Bronchial epithelial cell (primary cell): ENCODE measurements around the gene EXOC5. TPM values are rescaled to one million over a fixed set of nuclear protein-coding genes. Genes with fewer than 3 reads are reported as not detected.

Source experiments
- DNase-seq: peaks from one replicate; pipeline ENCODE4 v3.0.0-alpha.2; 2010; ENCODE audit warnings: low read depth
- FAIRE-seq: peaks from 2 replicates; lab custom pipeline; 2011; peaks lifted over from hg19 to GRCh38; lab: Jason Lieb, UNC
- H3K27me3 ChIP-seq: 2 replicates; pipeline ENCODE4 v1.5.1; 2011; ENCODE audit warnings: low read length; ENCODE audit not compliant: control insufficient read depth, insufficient read depth
- H3K36me3 ChIP-seq: 2 replicates; pipeline ENCODE4 v1.5.1; 2011; ENCODE audit warnings: low read length; ENCODE audit not compliant: control insufficient read depth, insufficient read depth
- H3K4me3 ChIP-seq: 2 replicates; pipeline ENCODE4 v1.5.1; 2011; ENCODE audit warnings: mild to moderate bottlenecking, low read depth, low read length, control low read depth
- CTCF ChIP-seq: IDR thresholded peaks from 2 replicates; pipeline ENCODE4 v1.5.1; 2011; ENCODE audit warnings: mild to moderate bottlenecking, moderate library complexity, low read length, control low read depth, inconsistent platforms; ENCODE audit not compliant: insufficient read depth, severe bottlenecking
- total RNA-seq: library from RNA; depleted of rRNA; stranded (reverse); fragments of >200 nt; gene quantifications from 2 replicates; pipeline ENCODE4 v1.2.1, GENCODE V29; 2014

Gene EXOC5
- total RNA-seq, 1 donor from 2014 or later: 35.0 TPM

- Histone ChIP-seq H3K27me3 (no peaks in the 10 kb centered on the region), H3K4me3 (no peak overlapping the region), H3K36me3 (no peaks in the 10 kb centered on the region)
- DNase-seq: no peak
- FAIRE-seq: peak; percentile 52
- no peak for TF ChIP-seq CTCF
Observed at GRCh38 chr14:57171363-57171762, 97.3 kb downstream of the EXOC5 start.

GRCh38 chr14:57169901-57170300, 98.8 kb downstream of the EXOC5 start:
- H3K36me3 ChIP-seq: no peaks in the 10 kb centered on the region
- H3K27me3 ChIP-seq: no peaks in the 10 kb centered on the region

GRCh38 chr14:57168138-57168679, 100.5 kb downstream of the EXOC5 start:
- no peak for TF ChIP-seq CTCF
- Histone ChIP-seq H3K27me3 (no peaks in the 10 kb centered on the region), H3K36me3 (no peaks in the 10 kb centered on the region), H3K4me3 (no peak overlapping the region)
- no peak for DNase-seq
- no peak for FAIRE-seq

More at GRCh38 chr14:57169901-57170300, 98.8 kb downstream of the EXOC5 start:
- no peak overlapping the region for H3K4me3 ChIP-seq
- DNase-seq (no peak), FAIRE-seq (no peak)
- no peak for TF ChIP-seq CTCF

- Histone ChIP-seq H3K36me3 (no peaks in the 10 kb centered on the region), H3K4me3 (no peak overlapping the region), H3K27me3 (peaks cover 3% of the 10 kb centered on the region)
- DNase-seq (no peak), FAIRE-seq (no peak)
- TF ChIP-seq CTCF: no peak
Observed at GRCh38 chr14:57161583-57162234, 107.0 kb downstream of the EXOC5 start.

- Histone ChIP-seq H3K4me3 (no peak overlapping the region), H3K36me3 (no peaks in the 10 kb centered on the region), H3K27me3 (peaks cover 3% of the 10 kb centered on the region)
- FAIRE-seq (peak; percentile 73), DNase-seq (no peak)
- no peak for TF ChIP-seq CTCF
Observed at GRCh38 chr14:57160333-57160732, 108.4 kb downstream of the EXOC5 start.
